DND-41 (cell line): ENCODE data around the gene TSPYL1.

Experiments
- ATAC-seq: fragments of 200-7000 bp; cut with Tn5 transposase; 3 replicates; pipeline ENCODE4 v1.9.1; 2021; ENCODE audit warnings: low read depth; ENCODE audit not compliant: insufficient read depth
- DNase-seq: peaks from one replicate; pipeline ENCODE4 v3.0.0-alpha.2; 2020
- H2AFZ ChIP-seq: 2 replicates; pipeline ENCODE4 v1.6.0; 2012; ENCODE audit warnings: low read depth, low read length
- H3K27ac ChIP-seq: 2 replicates; pipeline ENCODE4 v1.5.1; 2012; ENCODE audit warnings: low read length, inconsistent platforms
- H3K27me3 ChIP-seq: fragments of 200-600 bp; sonication (generic); 2 replicates; pipeline ENCODE4 v1.6.0; 2012; ENCODE audit warnings: low read length, mild to moderate bottlenecking, inconsistent platforms; ENCODE audit not compliant: insufficient read depth, poor library complexity
- H3K36me3 ChIP-seq: 2 replicates; pipeline ENCODE4 v1.5.1; 2012; ENCODE audit warnings: low read length, inconsistent platforms; ENCODE audit not compliant: insufficient read depth
- H3K4me1 ChIP-seq: 2 replicates; pipeline ENCODE4 v1.5.1; 2012; ENCODE audit warnings: mild to moderate bottlenecking, low read length; ENCODE audit not compliant: insufficient read depth
- H3K4me2 ChIP-seq: 2 replicates; pipeline ENCODE4 v1.6.0; 2012; ENCODE audit warnings: mild to moderate bottlenecking, moderate library complexity, low read length, inconsistent platforms; ENCODE audit not compliant: insufficient read depth
- H3K4me3 ChIP-seq, 2 experiments: fragments of 200-600 bp in 1 of 2; shearing (Covaris generic) in 1 of 2; 2 replicates each; pipeline ENCODE4 v1.5.1; 2012 to 2016; ENCODE audit warnings: inconsistent platforms in 2 of 2, low read length in 2 of 2, mild to moderate bottlenecking in 2 of 2, low read depth in 1 of 2, moderate library complexity in 1 of 2
- H3K79me2 ChIP-seq: 2 replicates; pipeline ENCODE4 v1.6.0; 2012; ENCODE audit warnings: low read length, inconsistent platforms; ENCODE audit not compliant: insufficient read depth
- H3K9ac ChIP-seq: 2 replicates; pipeline ENCODE4 v1.6.0; 2012; ENCODE audit warnings: low read depth, mild to moderate bottlenecking, inconsistent platforms, low read length, moderate library complexity
- H3K9me3 ChIP-seq: 2 replicates; pipeline ENCODE4 v1.5.1; 2012; ENCODE audit warnings: low read length, moderate library complexity, mild to moderate bottlenecking, inconsistent platforms; ENCODE audit not compliant: insufficient read depth, severe bottlenecking
- H4K20me1 ChIP-seq: 2 replicates; pipeline ENCODE4 v1.6.0; 2012; ENCODE audit warnings: low read length; ENCODE audit not compliant: insufficient read depth
- CTCF ChIP-seq: IDR thresholded peaks from 2 replicates; pipeline ENCODE4 v1.5.1; 2012; ENCODE audit warnings: borderline replicate concordance, low read length, moderate library complexity, mild to moderate bottlenecking; ENCODE audit not compliant: poor library complexity, severe bottlenecking; ENCODE audit errors: extremely low read depth
- EZH2 ChIP-seq: IDR thresholded peaks from 3 replicates; pipeline ENCODE4 v1.6.1; 2012; ENCODE audit warnings: borderline replicate concordance, low read depth, mild to moderate bottlenecking, moderate library complexity, low read length, inconsistent platforms; ENCODE audit not compliant: severe bottlenecking

TSPYL1 gene

GRCh38 chr6:116292553-116292952, 12.8 kb upstream of the TSPYL1 start:
- Histone ChIP-seq H3K36me3 (no peaks in the 10 kb centered on the region), H3K27me3 (no peaks in the 10 kb centered on the region), H4K20me1 (no peaks in the 10 kb centered on the region), H3K4me2 (no peak overlapping the region), H3K9ac (no peak overlapping the region), H3K79me2 (no peaks in the 10 kb centered on the region), H3K4me3 (no peak overlapping the region), H3K27ac (no peak overlapping the region), H2AFZ (no peak overlapping the region), H3K4me1 (no peaks in the 10 kb centered on the region), H3K9me3 (no peaks in the 10 kb centered on the region)
- TF ChIP-seq CTCF (no peak), EZH2 (no peak)
- DNase-seq (no peak), ATAC-seq (no peak)

- DNase-seq (no peak), ATAC-seq (no peak)
- H3K9me3 ChIP-seq: no peaks in the 10 kb centered on the region
- H2AFZ ChIP-seq: no peak overlapping the region
- TF ChIP-seq CTCF (no peak), EZH2 (no peak)
- H4K20me1 ChIP-seq: no peaks in the 10 kb centered on the region
- H3K4me2 ChIP-seq: no peak overlapping the region
- H3K36me3 ChIP-seq: no peaks in the 10 kb centered on the region
- H3K79me2 ChIP-seq: no peaks in the 10 kb centered on the region
- H3K4me3 ChIP-seq: no peak overlapping the region
- no peak overlapping the region for H3K27ac ChIP-seq
- no peaks in the 10 kb centered on the region for H3K4me1 ChIP-seq
- no peaks in the 10 kb centered on the region for H3K27me3 ChIP-seq
- H3K9ac ChIP-seq: no peak overlapping the region
These were observed 12.1 kb upstream of the TSPYL1 start for GRCh38 chr6:116291701-116292396.

- no peaks in the 10 kb centered on the region for H4K20me1 ChIP-seq
- H3K4me1 ChIP-seq: no peaks in the 10 kb centered on the region
- H2AFZ ChIP-seq: no peak overlapping the region
- H3K79me2 ChIP-seq: no peaks in the 10 kb centered on the region
- H3K27me3 ChIP-seq: no peaks in the 10 kb centered on the region
- H3K36me3 ChIP-seq: no peaks in the 10 kb centered on the region
- H3K9ac ChIP-seq: no peak overlapping the region
- no peak for ATAC-seq
- no peak for TF ChIP-seq EZH2
- no peak for TF ChIP-seq CTCF
- no peak overlapping the region for H3K4me2 ChIP-seq
- H3K9me3 ChIP-seq: no peaks in the 10 kb centered on the region
- H3K27ac ChIP-seq: no peak overlapping the region
- no peak overlapping the region for H3K4me3 ChIP-seq
- DNase-seq: no peak
These were observed 11.1 kb upstream of the TSPYL1 start for GRCh38 chr6:116290799-116291198.

- Histone ChIP-seq H3K4me1 (no peaks in the 10 kb centered on the region), H3K36me3 (no peaks in the 10 kb centered on the region), H3K27ac (no peak overlapping the region), H3K9ac (no peak overlapping the region), H3K4me2 (no peak overlapping the region), H3K79me2 (no peaks in the 10 kb centered on the region), H3K9me3 (no peaks in the 10 kb centered on the region), H4K20me1 (no peaks in the 10 kb centered on the region), H2AFZ (no peak overlapping the region), H3K27me3 (no peaks in the 10 kb centered on the region), H3K4me3 (no peak overlapping the region)
- TF ChIP-seq EZH2: no peak
- TF ChIP-seq CTCF: no peak
- no peak for ATAC-seq
- no peak for DNase-seq
These were observed 10.1 kb upstream of the TSPYL1 start for GRCh38 chr6:116289876-116290275.
